Heart right ventricle (tissue), 16 donors: Measurements from ENCODE around the gene COA1. TPM values are rescaled to one million over a fixed set of nuclear protein-coding genes. Genes with fewer than 3 reads are reported as not detected.
A peak's percentile ranks its signal among the peaks of the same experiment; 100 is the strongest.
"Not testable (repeated sequence)": the region's sequence is repeated elsewhere in the genome, so short reads cannot be mapped to it uniquely, and the experiment has no call there.

Experiments used
- ATAC-seq, 8 donors: fragments of 200-7000 bp; cut with Tn5 transposase; one replicate each; pipeline ENCODE4 v1.9.1; 2020; ENCODE audit warnings: mild to moderate bottlenecking in 8 of 8, moderate library complexity in 8 of 8, moderate number of reproducible peaks in 1 of 8
- DNase-seq, 2 donors: peaks; one replicate each; pipeline ENCODE4 v3.0.0-alpha.2; 2020
- H3K27ac ChIP-seq, 10 donors: fragments of 200-600 bp; sonication (generic) in 2 of 10; one replicate each; pipeline versions ENCODE4 v1.5.0 to v1.8.0; 2020 to 2022; ENCODE audit warnings: mild to moderate bottlenecking in 3 of 10
- H3K27me3 ChIP-seq, 7 donors: fragments of 200-600 bp; one replicate each; pipeline ENCODE4 v1.8.0; 2021 to 2022; ENCODE audit warnings: mild to moderate bottlenecking in 2 of 7
- H3K36me3 ChIP-seq, 9 donors: fragments of 200-600 bp; sonication (generic) in 1 of 9; one replicate each; pipeline versions ENCODE4 v1.5.0 to v1.8.0; 2020 to 2022; ENCODE audit warnings: mild to moderate bottlenecking in 2 of 9
- H3K4me1 ChIP-seq, 9 donors: fragments of 200-600 bp; sonication (generic) in 1 of 9; one replicate each; pipeline versions ENCODE4 v1.5.0 to v1.8.0; 2020 to 2022; ENCODE audit warnings: mild to moderate bottlenecking in 4 of 9
- H3K4me3 ChIP-seq, 10 donors: fragments of 200-600 bp; sonication (generic) in 2 of 10; one replicate each; pipeline versions ENCODE4 v1.5.0 to v1.8.0; 2020 to 2022; ENCODE audit warnings: mild to moderate bottlenecking in 7 of 10, moderate library complexity in 2 of 10
- H3K9me3 ChIP-seq, 11 donors: fragments of 200-600 bp in 10 of 11; sonication (generic) in 2 of 11; one replicate each; pipeline versions ENCODE4 v1.5.0 to v1.8.0; 2013 to 2022; ENCODE audit warnings: mild to moderate bottlenecking in 2 of 11, control low read depth in 1 of 11, moderate library complexity in 1 of 11
- CTCF ChIP-seq, 9 donors: fragments of 200-600 bp; sonication (generic) in 2 of 9; IDR thresholded peaks; one replicate each; pipeline versions ENCODE4 v1.5.0 to v1.8.0; 2021 to 2022; ENCODE audit warnings: antibody characterized with exemption in 9 of 9, mild to moderate bottlenecking in 5 of 9, moderate library complexity in 1 of 9
- WGBS, 2 donors: extraction: QIAGEN DNeasy Blood & Tissue Kit; methylation state at CpG; one replicate each; pipeline ENCODE4 v1.1.7; 2013; ENCODE audit warnings: inconsistent platforms in 1 of 2; 5-methylcytosine and 5-hydroxymethylcytosine counted together
- intact Hi-C, 10 donors: fragments of 100-400 bp; cut with DNase I; formaldehyde crosslinking; loops; one replicate each; pipeline versions ENCODE4 v1.11.1 to v1.14.2; 2022
- polyA plus RNA-seq, 2 donors: library from polyadenylated mRNA; stranded (reverse); fragments of 200-250 nt; gene quantifications; one replicate each; pipeline ENCODE4 v1.2.3, GENCODE V29; 2013
- total RNA-seq, 10 donors: library from RNA; stranded (reverse); fragmentation: NEBNext Ultra II Directional in 3 of 10; extraction: Animal tissue kit (Norgen Biotek cat#: 25700) in 3 of 10; gene quantifications; one replicate each; pipeline versions ENCODE4 v1.2.1 to v1.2.4, GENCODE V29; 2021 to 2023
- donor health status: Arrhythmogenic right ventricular cardiomyopathy.
- donor health status: ischemic (EF 13 %, LVEDD 7.1; RV severe dilation, severe dysfunction).
- donor health status: healthy with polysubstance abuse.
- donor health status: DM: no; HTN: yes; CAD: no.
- donor health status: DM: no; HTN: no; CAD: no.
- donor health status: ischemic (EF 25% LVEDD 6.9; RV normal size, moderate dysfunction).
- donor health status: ischemic (EF 25% LVEDD 5.7; RV mildly dilated, moderate dysfunction).
- donor health status: healthy.
- donor health status: DM: yes; HTN: yes; CAD: no.
- donor health status: Ischemic cardiomyopathy.
- donor health status: ischemic (EF 35%, LVEDD 5.7; RV mildly dilated, moderate dysfunction).
- donor health status: nonischemic (EF 11% LVEDD 7.7; RV severe dilation, severe dysfunction).
- donor health status: DM: yes; HTN: yes; CAD: no.
- donor health status: PGD.
- donor health status: ischemic (EF 29% LVEDD 5.4; RV normal size, mild dysfunction).
- donor health status: nonischemic (EF 23%, LVEDD 6.1; RV moderate dilation, normal function).

COA1 gene
- total and polyA plus RNA-seq, 12 donors, result 52.1 to 83.3 (median 75.4) TPM

DNA sequence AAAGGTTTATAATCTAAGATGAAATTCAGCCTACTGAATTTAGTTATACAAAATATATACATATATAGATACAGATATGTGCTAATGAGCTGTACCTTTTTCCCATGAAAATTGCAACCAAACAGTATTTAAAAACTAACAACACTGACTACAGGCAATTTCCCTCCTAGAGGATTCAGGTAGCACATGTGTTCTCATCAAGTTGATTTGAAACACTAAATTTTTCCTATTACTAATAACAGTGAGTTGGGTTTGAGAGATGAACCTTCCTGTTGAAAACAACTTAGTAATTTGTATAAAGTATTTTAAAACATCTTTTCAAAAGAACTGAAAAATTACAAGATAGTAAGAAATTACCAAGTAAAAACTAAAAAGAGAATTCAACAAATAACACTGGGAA, 51.5 kb downstream of the COA1 start:
- no peaks in the 10 kb centered on the region for H3K36me3 ChIP-seq
- no peak for TF ChIP-seq CTCF (IDR thresholded peaks at IDR 0.05)
- intact Hi-C loops, result no loop called here
- H3K27ac ChIP-seq, result no peak overlapping the region
- peaks cover 4 to 39% (median 25%) of the 10 kb centered on the region in 9 donors for H3K4me1 ChIP-seq
- H3K27me3 ChIP-seq, result no peaks in the 10 kb centered on the region
- H3K4me3 ChIP-seq, result no peak overlapping the region
- no peak for ATAC-seq
- peaks cover 0 to 10% (median 0%) of the 10 kb centered on the region in 11 donors for H3K9me3 ChIP-seq
- DNase-seq, result no peak

DNA sequence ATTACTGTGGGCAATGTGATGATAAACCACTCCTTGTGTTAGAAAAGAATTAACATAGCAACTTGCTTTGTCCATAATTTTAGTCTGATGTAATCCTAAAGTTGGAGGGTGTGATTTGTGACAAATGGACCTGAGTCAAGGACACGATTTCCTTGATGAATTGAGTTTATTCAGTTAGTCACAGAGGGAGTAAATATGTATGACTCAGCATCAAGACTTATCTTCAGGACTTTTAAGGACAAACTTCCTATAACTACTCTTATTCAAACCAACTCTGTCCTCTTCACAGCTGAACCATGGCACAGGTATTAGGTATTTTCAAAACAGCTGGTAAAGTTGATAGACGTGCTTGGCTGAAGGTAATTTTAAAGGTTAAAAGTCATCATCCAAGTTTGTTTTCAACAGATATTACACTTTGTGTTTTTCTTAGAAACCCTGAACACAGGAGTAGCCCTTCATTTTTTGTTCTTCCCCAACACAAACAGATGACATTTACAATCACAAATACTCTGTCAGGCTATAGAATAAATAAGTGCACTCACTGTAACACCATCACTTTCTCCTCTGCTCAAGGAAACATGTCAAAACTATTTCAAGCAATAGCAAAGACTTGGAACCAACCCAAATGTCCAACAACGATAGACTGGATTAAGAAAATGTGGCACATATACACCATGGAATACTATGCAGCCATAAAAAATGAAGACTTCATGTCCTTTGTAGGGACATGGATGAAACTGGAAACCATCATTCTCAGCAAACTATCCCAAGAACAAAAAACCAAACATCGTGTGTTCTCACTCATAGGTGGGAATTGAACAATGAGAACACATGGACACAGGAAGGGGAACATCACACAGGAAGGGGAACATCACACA, 54.5 kb downstream of the COA1 start:
- Histone ChIP-seq H3K9me3 (peaks cover 0 to 21% (median 0%) of the 10 kb centered on the region in 11 donors), H3K27ac (peak overlapping the region in 1 of 10 donors; percentile 35), H3K27me3 (no peaks in the 10 kb centered on the region), H3K36me3 (no peaks in the 10 kb centered on the region), H3K4me1 (peaks cover 0 to 45% (median 23%) of the 10 kb centered on the region in 9 donors), H3K4me3 (no peak overlapping the region)
- 51 to 56% methylated on average over 4 of the region's 4 CpGs for WGBS, 2 donors
- DNase-seq (no peak), ATAC-seq (peak in 5 of 8 donors; percentile 28 to 79 (median 41))
- TF ChIP-seq CTCF (IDR thresholded peaks at IDR 0.05), result no peak
- intact Hi-C loops, result no loop called here

DNA sequence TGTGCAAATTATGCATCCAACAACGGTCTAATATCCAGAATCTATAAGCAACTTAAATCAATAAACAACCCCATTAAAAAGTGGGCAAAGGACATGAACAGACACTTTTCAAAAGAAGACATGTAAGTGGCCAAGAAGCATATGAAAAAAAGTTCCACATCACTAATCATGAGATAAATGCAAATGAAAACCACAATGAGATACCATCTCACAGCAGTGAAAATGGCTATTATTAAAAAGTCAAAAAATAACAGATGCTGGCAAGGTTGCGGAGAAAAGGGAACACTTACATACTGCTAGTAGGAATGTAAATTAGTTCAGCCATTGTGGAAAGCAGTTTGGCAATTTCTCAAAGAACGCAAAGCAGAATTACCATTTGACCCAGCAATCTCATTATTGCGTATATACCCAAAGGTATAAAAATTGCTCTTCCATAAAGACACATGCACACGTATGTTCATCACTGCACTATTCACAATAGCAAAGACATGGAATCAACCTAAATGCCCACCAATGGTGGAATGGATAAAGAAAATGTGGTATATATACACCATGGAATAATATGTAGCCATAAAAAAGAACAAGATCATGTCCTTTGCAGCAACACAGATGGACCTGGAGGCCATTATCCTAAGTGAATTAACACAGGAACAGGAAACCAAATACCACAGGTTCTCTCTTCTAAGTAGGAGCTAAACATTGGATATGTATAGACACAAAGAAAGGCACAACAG, 55.9 kb downstream of the COA1 start:
- H3K9me3 ChIP-seq, result peaks cover 0 to 21% (median 0%) of the 10 kb centered on the region in 11 donors
- ATAC-seq, H3K36me3 ChIP-seq, H3K27me3 ChIP-seq, H3K4me3 ChIP-seq, DNase-seq, intact Hi-C loops: not testable (repeated sequence)
- peaks cover 0 to 34% (median 10%) of the 10 kb centered on the region in 9 donors for H3K4me1 ChIP-seq
- WGBS, 2 donors, result 89 to 96% methylated on average over 5 of the region's 5 CpGs
- H3K27ac ChIP-seq, result peak overlapping the region in 1 of 10 donors; percentile 35

DNA sequence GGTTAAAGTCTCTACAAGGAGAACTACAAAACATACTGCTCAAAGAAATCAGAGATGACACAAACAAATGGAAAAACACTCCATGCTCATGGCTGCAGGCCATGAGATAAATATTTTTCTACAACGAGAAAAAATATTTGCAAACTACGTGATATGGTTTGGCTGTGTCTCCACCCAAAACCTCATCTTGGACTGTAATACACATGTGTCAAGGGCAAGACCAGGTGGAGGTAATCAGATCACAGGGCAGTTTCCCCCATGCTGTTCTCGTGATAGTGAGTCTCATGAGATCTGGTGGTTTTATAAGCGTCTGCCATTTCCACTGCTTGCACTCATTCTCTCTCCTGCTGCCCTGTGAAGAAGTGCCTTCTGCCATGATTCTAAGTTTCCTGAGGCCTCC, 57.8 kb downstream of the COA1 start:
- H3K36me3 ChIP-seq, result no peaks in the 10 kb centered on the region
- H3K4me3 ChIP-seq, result no peak overlapping the region
- peaks cover 0 to 21% (median 0%) of the 10 kb centered on the region in 11 donors for H3K9me3 ChIP-seq
- no peak for TF ChIP-seq CTCF (IDR thresholded peaks at IDR 0.05)
- H3K4me1 ChIP-seq, result peaks cover 0 to 42% (median 19%) of the 10 kb centered on the region in 9 donors
- WGBS, 2 donors, result 60 to 61% methylated on average over 4 of the region's 4 CpGs
- no peak overlapping the region for H3K27ac ChIP-seq
- no peak for DNase-seq
- intact Hi-C loops, result no loop called here
- ATAC-seq, result no peak
- H3K27me3 ChIP-seq, result no peaks in the 10 kb centered on the region
